Endodermal cell (in vitro differentiated cells): ENCODE data around the gene TAP1. TPM values are rescaled to one million over a fixed set of nuclear protein-coding genes. Genes with fewer than 3 reads are reported as not detected.

Source experiments
- DNase-seq: peaks from one replicate; pipeline ENCODE4 v3.0.0-alpha.2; 2017
- H3K27ac ChIP-seq: 2 replicates; pipeline ENCODE4 v1.5.1; 2013; ENCODE audit warnings: mild to moderate bottlenecking, low read depth, low read length, moderate library complexity
- H3K27me3 ChIP-seq: 2 replicates; pipeline ENCODE4 v1.6.1; 2013; ENCODE audit warnings: mild to moderate bottlenecking, low read length, moderate library complexity; ENCODE audit not compliant: insufficient read depth, control insufficient read depth, poor library complexity, severe bottlenecking
- H3K36me3 ChIP-seq: 2 replicates; pipeline ENCODE4 v1.7.0; 2013; ENCODE audit warnings: mild to moderate bottlenecking, low read length, moderate library complexity; ENCODE audit not compliant: control insufficient read depth, insufficient read depth
- H3K4me1 ChIP-seq: one replicate; pipeline ENCODE4 v1.7.0; 2013; ENCODE audit warnings: low read length; ENCODE audit not compliant: control insufficient read depth, insufficient read depth
- H3K4me3 ChIP-seq: 2 replicates; pipeline ENCODE4 v1.5.1; 2013; ENCODE audit warnings: mild to moderate bottlenecking, low read length, moderate library complexity
- H3K9ac ChIP-seq: 2 replicates; pipeline ENCODE4 v1.6.1; 2013; ENCODE audit warnings: mild to moderate bottlenecking, low read length, moderate library complexity; ENCODE audit not compliant: poor library complexity, severe bottlenecking; ENCODE audit errors: extremely low read depth
- H3K9me3 ChIP-seq: 2 replicates; pipeline ENCODE4 v1.6.1; 2013; ENCODE audit warnings: mild to moderate bottlenecking, low read length, moderate library complexity; ENCODE audit not compliant: control insufficient read depth
- H3K27ac Mint-ChIP-seq: 2 replicates; pipeline ENCODE4 v1.8.0; 2020; ENCODE audit warnings: mixed read lengths
- H3K27me3 Mint-ChIP-seq: 2 replicates; pipeline ENCODE4 v1.8.0; 2021; ENCODE audit warnings: mild to moderate bottlenecking, mixed read lengths; ENCODE audit not compliant: insufficient read depth
- H3K36me3 Mint-ChIP-seq: 2 replicates; pipeline ENCODE4 v1.8.0; 2020; ENCODE audit warnings: low read depth, mixed read lengths
- H3K4me1 Mint-ChIP-seq: 2 replicates; pipeline ENCODE4 v1.8.0; 2020; ENCODE audit warnings: mixed read lengths
- H3K4me3 Mint-ChIP-seq: 2 replicates; pipeline ENCODE4 v1.8.0; 2020; ENCODE audit warnings: mild to moderate bottlenecking, moderate library complexity, mixed read lengths
- H3K9me3 Mint-ChIP-seq: 2 replicates; pipeline ENCODE4 v1.8.0; 2020; ENCODE audit warnings: mild to moderate bottlenecking, mixed read lengths
- WGBS, 2 experiments: methylation state at CpG; one replicate each; pipeline versions ENCODE4 v1.1.5 to v1.1.7; 2013; ENCODE audit warnings: missing lambda C conversion rate in 2 of 2, mixed read lengths in 1 of 2; ENCODE audit not compliant: insufficient coverage in 1 of 2, insufficient read length in 1 of 2; 5-methylcytosine and 5-hydroxymethylcytosine counted together
- total RNA-seq, 2 donors: library from RNA; stranded (reverse); fragmentation: NEBNext Ultra II Directional in 1 of 2; extraction: Animal tissue kit (Norgen Biotek cat#: 25700) in 1 of 2; gene quantifications; 2 replicates in 1 of 2; 3 replicates in 1 of 2; pipeline ENCODE4 v1.2.1, GENCODE V29; 2021
- TF ChIP-seq, protein P1 (sequence below): fragments of 200-600 bp; sonication (generic); conservative IDR thresholded peaks from 2 replicates; pipeline ENCODE4 v1.5.0; 2021; ENCODE audit warnings: antibody characterized with exemption, mild to moderate bottlenecking

The TAP1 gene
- total RNA-seq, 2 donors from 2014 or later: 2.0 to 2.6 TPM

DNA sequence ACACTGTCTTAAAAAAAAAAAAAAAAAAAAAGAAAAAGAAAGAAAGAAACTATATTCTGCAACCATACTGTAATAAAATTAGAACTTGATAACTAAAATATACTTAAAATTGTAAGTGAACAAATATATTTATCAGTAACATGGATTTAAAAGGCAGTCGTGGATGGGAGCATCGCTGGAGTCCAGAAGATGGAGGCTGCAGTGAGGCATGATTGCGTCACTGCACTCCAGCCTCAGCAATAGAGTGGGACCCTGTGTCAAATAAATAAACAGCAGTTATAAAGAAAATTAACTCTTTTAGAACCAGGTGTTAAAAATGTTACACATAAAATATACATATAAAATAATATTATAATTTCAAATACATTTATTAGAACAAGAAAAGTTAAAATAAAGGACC is 9.2 kb upstream of the TAP1 start:
- Histone ChIP-seq H3K36me3 (no peaks in the 10 kb centered on the region), H3K4me1 (no peaks in the 10 kb centered on the region), H3K9ac (no peak overlapping the region), H3K27ac (no peak overlapping the region), H3K4me3 (no peak overlapping the region), H3K27me3 (peaks cover 48% of the 10 kb centered on the region), H3K9me3 (no peaks in the 10 kb centered on the region)
- no peaks in the 10 kb centered on the region for H3K36me3 Mint-ChIP-seq
- TF ChIP-seq, protein P1, sequence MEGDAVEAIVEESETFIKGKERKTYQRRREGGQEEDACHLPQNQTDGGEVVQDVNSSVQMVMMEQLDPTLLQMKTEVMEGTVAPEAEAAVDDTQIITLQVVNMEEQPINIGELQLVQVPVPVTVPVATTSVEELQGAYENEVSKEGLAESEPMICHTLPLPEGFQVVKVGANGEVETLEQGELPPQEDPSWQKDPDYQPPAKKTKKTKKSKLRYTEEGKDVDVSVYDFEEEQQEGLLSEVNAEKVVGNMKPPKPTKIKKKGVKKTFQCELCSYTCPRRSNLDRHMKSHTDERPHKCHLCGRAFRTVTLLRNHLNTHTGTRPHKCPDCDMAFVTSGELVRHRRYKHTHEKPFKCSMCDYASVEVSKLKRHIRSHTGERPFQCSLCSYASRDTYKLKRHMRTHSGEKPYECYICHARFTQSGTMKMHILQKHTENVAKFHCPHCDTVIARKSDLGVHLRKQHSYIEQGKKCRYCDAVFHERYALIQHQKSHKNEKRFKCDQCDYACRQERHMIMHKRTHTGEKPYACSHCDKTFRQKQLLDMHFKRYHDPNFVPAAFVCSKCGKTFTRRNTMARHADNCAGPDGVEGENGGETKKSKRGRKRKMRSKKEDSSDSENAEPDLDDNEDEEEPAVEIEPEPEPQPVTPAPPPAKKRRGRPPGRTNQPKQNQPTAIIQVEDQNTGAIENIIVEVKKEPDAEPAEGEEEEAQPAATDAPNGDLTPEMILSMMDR: no peak
- no peak overlapping the region for H3K27ac Mint-ChIP-seq
- H3K9me3 Mint-ChIP-seq: no peaks in the 10 kb centered on the region
- WGBS, 2 experiments: 95% methylated on average over 3 of the region's 3 CpGs; no CpG with 5 or more reads in 1 of the 2 experiments
- H3K4me3 Mint-ChIP-seq: no peak overlapping the region
- DNase-seq: no peak
- H3K4me1 Mint-ChIP-seq: peaks cover 1% of the 10 kb centered on the region
- peaks cover 31% of the 10 kb centered on the region for H3K27me3 Mint-ChIP-seq

DNA sequence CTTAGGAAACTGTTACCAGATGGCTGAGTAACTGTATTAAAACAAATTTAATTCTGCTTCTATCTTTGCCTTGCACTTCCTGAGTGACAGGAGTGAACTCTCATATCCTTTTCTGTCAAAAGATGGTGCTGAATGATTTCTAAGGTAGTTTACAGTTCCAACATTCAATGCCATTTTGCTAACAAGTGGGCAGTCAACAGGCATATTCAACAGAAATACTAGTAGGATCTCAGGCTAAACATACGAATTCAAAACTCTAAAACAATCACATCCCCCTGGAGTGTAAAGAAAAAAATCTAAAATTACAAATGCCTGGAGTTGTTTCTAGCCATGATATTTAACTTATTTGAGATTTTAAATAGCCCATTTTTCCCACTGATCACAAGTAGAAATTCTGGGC is 7.2 kb upstream of the TAP1 start:
- Histone ChIP-seq H3K27me3 (peaks cover 55% of the 10 kb centered on the region), H3K4me1 (no peaks in the 10 kb centered on the region), H3K4me3 (no peak overlapping the region), H3K9me3 (no peaks in the 10 kb centered on the region), H3K27ac (no peak overlapping the region), H3K36me3 (no peaks in the 10 kb centered on the region), H3K9ac (no peak overlapping the region)
- TF ChIP-seq, protein P1: no peak
- no peak for DNase-seq
- Mint-ChIP-seq H3K36me3 (no peaks in the 10 kb centered on the region), H3K4me1 (peaks cover 1% of the 10 kb centered on the region), H3K27ac (peak overlapping the region; percentile 47), H3K9me3 (no peaks in the 10 kb centered on the region), H3K27me3 (peaks cover 40% of the 10 kb centered on the region), H3K4me3 (no peak overlapping the region)
- WGBS, 2 experiments: 86% methylated on average over 1 of the region's 1 CpG; no CpG with 5 or more reads in 1 of the 2 experiments

DNA sequence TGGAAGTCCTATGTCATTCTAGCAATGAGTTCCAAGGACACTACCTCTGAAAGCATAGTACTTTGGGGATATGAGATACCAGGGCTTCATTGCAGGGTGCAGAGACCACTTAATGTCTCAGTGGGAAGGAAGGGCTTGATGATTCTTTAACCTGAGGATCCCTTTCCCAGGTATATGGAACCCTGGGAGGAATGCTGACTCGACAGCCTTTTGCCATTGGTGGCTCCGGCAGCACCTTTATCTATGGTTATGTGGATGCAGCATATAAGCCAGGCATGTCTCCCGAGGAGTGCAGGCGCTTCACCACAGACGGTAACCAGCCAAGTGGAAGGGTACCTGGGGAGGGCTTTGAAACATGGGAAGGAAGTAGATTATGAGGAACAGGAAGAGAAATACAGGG is 4.7 kb upstream of the TAP1 start:
- TF ChIP-seq, protein P1: no peak
- WGBS, 2 experiments: 84 to 90% methylated on average over 3 to 5 of the region's 5 CpGs
- Histone ChIP-seq H3K4me3 (no peak overlapping the region), H3K27ac (no peak overlapping the region), H3K9me3 (no peaks in the 10 kb centered on the region), H3K36me3 (no peaks in the 10 kb centered on the region), H3K27me3 (peaks cover 65% of the 10 kb centered on the region), H3K9ac (no peak overlapping the region), H3K4me1 (no peaks in the 10 kb centered on the region)
- no peak overlapping the region for H3K4me3 Mint-ChIP-seq
- H3K27me3 Mint-ChIP-seq: peaks cover 57% of the 10 kb centered on the region
- no peak overlapping the region for H3K27ac Mint-ChIP-seq
- peaks cover 3% of the 10 kb centered on the region for H3K4me1 Mint-ChIP-seq
- H3K9me3 Mint-ChIP-seq: no peaks in the 10 kb centered on the region
- H3K36me3 Mint-ChIP-seq: no peaks in the 10 kb centered on the region
- no peak for DNase-seq
